ENCODE measurements around the gene NDUFV1.
"Not testable (repeated sequence)": the region's sequence is repeated elsewhere in the genome, so short reads cannot be mapped to it uniquely, and the experiment has no call there.

The NDUFV1 gene

DNA sequence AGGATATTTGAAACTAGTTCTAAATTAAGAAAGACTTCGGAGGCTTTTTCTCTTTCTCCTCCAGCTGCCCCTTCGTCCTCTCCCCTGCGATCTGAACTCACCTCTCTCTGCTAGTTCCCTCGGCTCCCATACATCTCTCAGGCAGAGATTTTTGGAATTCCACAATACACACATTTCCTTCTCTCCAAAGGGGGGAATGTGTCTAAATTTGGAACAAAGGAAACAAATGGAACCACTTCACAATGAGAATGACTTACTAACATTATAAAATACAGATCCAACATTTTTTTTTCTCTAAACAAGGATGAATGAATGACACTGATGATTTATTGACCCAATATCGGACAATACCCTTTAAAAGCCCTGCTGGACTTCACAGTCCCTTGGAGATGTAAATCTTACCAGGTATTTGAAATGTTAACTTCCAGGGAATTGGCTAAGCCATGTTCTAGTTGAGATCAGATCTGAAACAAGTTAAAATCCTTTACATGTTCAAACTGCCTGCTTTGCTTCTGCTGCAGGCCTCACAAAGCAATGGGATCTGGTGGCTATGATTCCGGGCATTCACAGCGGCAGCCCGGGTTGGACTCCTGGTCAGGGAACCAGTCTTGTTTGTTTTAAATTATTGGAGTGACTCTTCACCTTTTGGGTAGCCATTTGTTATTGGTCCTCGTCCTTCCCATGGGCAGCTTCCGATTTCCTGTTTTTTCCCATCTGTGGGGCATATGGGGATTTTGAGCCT lies 43.6 kb upstream of the NDUFV1 start:
- no peak overlapping the region for H3K9ac ChIP-seq (ENCODE audit: low read depth, low read length)
- no peaks in the 10 kb centered on the region for H3K79me2 ChIP-seq (ENCODE audit: insufficient read depth, low read length)
- no peak overlapping the region for H3K27ac ChIP-seq (ENCODE audit: low read length)
- no peaks in the 10 kb centered on the region for H4K20me1 ChIP-seq (ENCODE audit: insufficient read depth, low read length)
- H3K36me3 ChIP-seq (ENCODE audit: insufficient read depth, low read length) = no peaks in the 10 kb centered on the region
- DNase-seq = no peak
- no peak for ATAC-seq (ENCODE audit: insufficient read depth, low read depth)
- no peak overlapping the region for H3K4me3 ChIP-seq (ENCODE audit: low read depth in 1 of 2, low read length in 2 of 2)
- TF ChIP-seq, protein P1, sequence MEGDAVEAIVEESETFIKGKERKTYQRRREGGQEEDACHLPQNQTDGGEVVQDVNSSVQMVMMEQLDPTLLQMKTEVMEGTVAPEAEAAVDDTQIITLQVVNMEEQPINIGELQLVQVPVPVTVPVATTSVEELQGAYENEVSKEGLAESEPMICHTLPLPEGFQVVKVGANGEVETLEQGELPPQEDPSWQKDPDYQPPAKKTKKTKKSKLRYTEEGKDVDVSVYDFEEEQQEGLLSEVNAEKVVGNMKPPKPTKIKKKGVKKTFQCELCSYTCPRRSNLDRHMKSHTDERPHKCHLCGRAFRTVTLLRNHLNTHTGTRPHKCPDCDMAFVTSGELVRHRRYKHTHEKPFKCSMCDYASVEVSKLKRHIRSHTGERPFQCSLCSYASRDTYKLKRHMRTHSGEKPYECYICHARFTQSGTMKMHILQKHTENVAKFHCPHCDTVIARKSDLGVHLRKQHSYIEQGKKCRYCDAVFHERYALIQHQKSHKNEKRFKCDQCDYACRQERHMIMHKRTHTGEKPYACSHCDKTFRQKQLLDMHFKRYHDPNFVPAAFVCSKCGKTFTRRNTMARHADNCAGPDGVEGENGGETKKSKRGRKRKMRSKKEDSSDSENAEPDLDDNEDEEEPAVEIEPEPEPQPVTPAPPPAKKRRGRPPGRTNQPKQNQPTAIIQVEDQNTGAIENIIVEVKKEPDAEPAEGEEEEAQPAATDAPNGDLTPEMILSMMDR (IDR thresholded peaks at IDR 0.05; ENCODE audit: borderline replicate concordance, extremely low read depth, low read length, poor library complexity, severe bottlenecking) = no peak
- TF ChIP-seq EZH2 (IDR thresholded peaks at IDR 0.05; ENCODE audit: borderline replicate concordance, low read depth, low read length, severe bottlenecking) = no peak
- H2AFZ ChIP-seq (ENCODE audit: low read depth, low read length) = no peak overlapping the region
- H3K27me3 ChIP-seq (ENCODE audit: insufficient read depth, low read length, poor library complexity) = no peaks in the 10 kb centered on the region
- 0 out of 2 replicates have a peak, but pooled peaks cover 3% of the 10 kb centered on the region for H3K4me1 ChIP-seq (ENCODE audit: insufficient read depth, low read length)
- H3K4me2 ChIP-seq (ENCODE audit: insufficient read depth, low read length) = no peak overlapping the region
- H3K9me3 ChIP-seq (ENCODE audit: insufficient read depth, low read length, severe bottlenecking) = no peaks in the 10 kb centered on the region

DNA sequence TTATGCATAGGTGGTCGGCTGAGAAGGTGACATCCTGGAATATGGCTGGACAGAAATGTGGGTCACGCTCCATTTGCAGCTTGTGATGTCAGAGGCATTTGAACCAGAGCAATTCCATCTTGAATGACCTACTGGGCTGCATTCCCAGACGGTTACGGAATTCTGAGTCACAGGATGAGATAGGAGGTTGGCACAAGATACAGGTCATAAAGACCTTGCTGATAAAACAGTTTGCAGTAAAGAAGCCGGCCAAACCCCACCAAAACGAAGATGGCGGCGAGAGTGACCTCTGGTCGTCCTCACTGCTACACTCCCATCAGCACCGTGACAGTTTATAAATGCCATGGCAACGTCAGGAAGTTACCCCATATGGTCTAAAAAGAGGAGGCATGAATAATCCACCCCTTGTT lies 43.0 kb upstream of the NDUFV1 start:
- DNase-seq; H3K4me1 ChIP-seq (ENCODE audit: insufficient read depth, low read length); H4K20me1 ChIP-seq (ENCODE audit: insufficient read depth, low read length); H2AFZ ChIP-seq (ENCODE audit: low read depth, low read length); H3K27me3 ChIP-seq (ENCODE audit: insufficient read depth, low read length, poor library complexity); H3K9ac ChIP-seq (ENCODE audit: low read depth, low read length); ATAC-seq (ENCODE audit: insufficient read depth, low read depth); H3K9me3 ChIP-seq (ENCODE audit: insufficient read depth, low read length, severe bottlenecking); H3K36me3 ChIP-seq (ENCODE audit: insufficient read depth, low read length); H3K4me2 ChIP-seq (ENCODE audit: insufficient read depth, low read length); H3K79me2 ChIP-seq (ENCODE audit: insufficient read depth, low read length); H3K27ac ChIP-seq (ENCODE audit: low read length); H3K4me3 ChIP-seq (ENCODE audit: low read depth in 1 of 2, low read length in 2 of 2): not testable (repeated sequence)

DNA sequence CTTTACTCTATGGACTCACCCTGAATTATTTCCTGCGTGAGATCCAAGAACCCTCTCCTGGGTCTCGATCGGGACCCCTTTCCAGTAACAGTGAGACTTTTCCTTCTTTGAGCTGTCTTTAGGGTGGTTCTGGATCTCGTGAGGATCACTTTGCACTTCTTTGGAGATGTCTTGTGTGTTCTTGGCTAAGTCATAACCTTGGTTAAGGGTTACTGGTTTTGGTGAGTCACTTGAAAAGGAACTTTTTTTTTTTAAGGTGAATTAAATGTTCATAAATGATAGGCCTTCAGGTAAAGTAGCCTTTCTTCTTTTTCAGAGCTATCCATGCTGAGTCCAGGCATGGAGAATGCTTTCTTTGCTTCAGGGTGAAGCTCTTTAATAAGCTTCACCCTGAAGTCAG lies 42.5 kb upstream of the NDUFV1 start:
- Histone ChIP-seq H3K4me2 (ENCODE audit: insufficient read depth, low read length) (no peak overlapping the region), H3K36me3 (ENCODE audit: insufficient read depth, low read length) (no peaks in the 10 kb centered on the region), H3K27me3 (ENCODE audit: insufficient read depth, low read length, poor library complexity) (no peaks in the 10 kb centered on the region), H3K9me3 (ENCODE audit: insufficient read depth, low read length, severe bottlenecking) (no peaks in the 10 kb centered on the region), H3K9ac (ENCODE audit: low read depth, low read length) (no peak overlapping the region), H2AFZ (ENCODE audit: low read depth, low read length) (no peak overlapping the region), H3K79me2 (ENCODE audit: insufficient read depth, low read length) (no peaks in the 10 kb centered on the region), H3K4me3 (ENCODE audit: low read depth in 1 of 2, low read length in 2 of 2) (no peak overlapping the region), H3K4me1 (ENCODE audit: insufficient read depth, low read length) (0 out of 2 replicates have a peak, but pooled peaks cover 3% of the 10 kb centered on the region), H3K27ac (ENCODE audit: low read length) (no peak overlapping the region), H4K20me1 (ENCODE audit: insufficient read depth, low read length) (no peaks in the 10 kb centered on the region)
- no peak for DNase-seq
- no peak for ATAC-seq (ENCODE audit: insufficient read depth, low read depth)
- no peak for TF ChIP-seq EZH2 (IDR thresholded peaks at IDR 0.05; ENCODE audit: borderline replicate concordance, low read depth, low read length, severe bottlenecking)
- TF ChIP-seq, protein P1 (IDR thresholded peaks at IDR 0.05; ENCODE audit: borderline replicate concordance, extremely low read depth, low read length, poor library complexity, severe bottlenecking) = no peak

DNA sequence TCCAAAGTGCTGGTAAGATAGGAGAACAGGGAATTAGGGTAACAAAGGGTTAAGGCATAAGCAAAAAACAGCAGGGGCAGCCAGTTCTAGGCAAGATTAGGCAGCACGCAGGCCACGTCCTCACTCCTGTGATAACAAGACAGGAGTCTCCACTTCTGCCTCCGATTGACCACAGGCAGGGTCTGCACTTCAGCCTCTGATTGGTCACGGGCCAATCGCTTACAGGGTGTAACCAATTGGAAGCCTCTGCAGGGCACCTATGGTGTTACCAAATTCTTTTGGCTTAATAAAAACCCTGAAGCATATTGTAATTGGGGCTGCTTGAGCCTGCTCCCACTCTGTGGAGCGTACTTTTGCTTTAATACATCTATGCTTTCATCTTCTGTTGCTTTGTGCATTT lies 35.3 kb upstream of the NDUFV1 start:
- Histone ChIP-seq H3K9ac (ENCODE audit: low read depth, low read length) (no peak overlapping the region), H2AFZ (ENCODE audit: low read depth, low read length) (no peak overlapping the region), H3K36me3 (ENCODE audit: insufficient read depth, low read length) (no peaks in the 10 kb centered on the region), H3K27ac (ENCODE audit: low read length) (no peak overlapping the region), H3K79me2 (ENCODE audit: insufficient read depth, low read length) (no peaks in the 10 kb centered on the region), H4K20me1 (ENCODE audit: insufficient read depth, low read length) (no peaks in the 10 kb centered on the region), H3K9me3 (ENCODE audit: insufficient read depth, low read length, severe bottlenecking) (no peaks in the 10 kb centered on the region), H3K4me3 (ENCODE audit: low read depth in 1 of 2, low read length in 2 of 2) (no peak overlapping the region), H3K27me3 (ENCODE audit: insufficient read depth, low read length, poor library complexity) (no peaks in the 10 kb centered on the region), H3K4me1 (ENCODE audit: insufficient read depth, low read length) (no peaks in the 10 kb centered on the region), H3K4me2 (ENCODE audit: insufficient read depth, low read length) (no peak overlapping the region)
- no peak for DNase-seq
- TF ChIP-seq EZH2 (IDR thresholded peaks at IDR 0.05; ENCODE audit: borderline replicate concordance, low read depth, low read length, severe bottlenecking) = no peak
- TF ChIP-seq, protein P1 (IDR thresholded peaks at IDR 0.05; ENCODE audit: borderline replicate concordance, extremely low read depth, low read length, poor library complexity, severe bottlenecking) = no peak
- no peak for ATAC-seq (ENCODE audit: insufficient read depth, low read depth)

Measured in DND-41 (cell line).